Activated CD4-positive, alpha-beta memory T cell treated with anti-CD3 and anti-CD28 coated beads for 36 hours (primary cell): ENCODE results near the gene UNC45A. TPM values are rescaled to one million over a fixed set of nuclear protein-coding genes. Genes with fewer than 3 reads are reported as not detected.

Experiments used
- CTCF ChIA-PET: fragments of 350-600 bp; sonication (Branson Sonifier 250); formaldehyde crosslinking; loops from one replicate; lab custom pipeline; 2021; ENCODE audit warnings: antibody characterized with exemption, inconsistent platforms; lab: Charles Lee
- POLR2A ChIA-PET: fragments of 350-600 bp; sonication (Branson Sonifier 250); formaldehyde crosslinking; loops from one replicate; lab custom pipeline; 2021; ENCODE audit warnings: antibody characterized with exemption; lab: Charles Lee
- DNase-seq: peaks from one replicate; pipeline ENCODE4 v3.0.0-alpha.2; 2020
- H3K27ac Mint-ChIP-seq: one replicate; pipeline ENCODE4 v1.8.0; 2021; ENCODE audit warnings: mixed read lengths
- H3K27me3 Mint-ChIP-seq: one replicate; pipeline ENCODE4 v1.8.0; 2021; ENCODE audit warnings: mixed read lengths
- H3K36me3 Mint-ChIP-seq: one replicate; pipeline ENCODE4 v1.8.0; 2021; ENCODE audit warnings: mixed read lengths
- H3K4me1 Mint-ChIP-seq: one replicate; pipeline ENCODE4 v1.8.0; 2021; ENCODE audit warnings: low read depth, mixed read lengths
- H3K4me3 Mint-ChIP-seq: one replicate; pipeline ENCODE4 v1.8.0; 2021; ENCODE audit warnings: mild to moderate bottlenecking, mixed read lengths
- H3K9me3 Mint-ChIP-seq: one replicate; pipeline ENCODE4 v1.8.0; 2021; ENCODE audit warnings: mixed read lengths
- intact Hi-C: fragments of 100-400 bp; cut with micrococcal nuclease; formaldehyde crosslinking; loops from one replicate; pipeline ENCODE4 v1.15.1; 2023
- total RNA-seq, 2 experiments: library from RNA; stranded (reverse); gene quantifications; one replicate each; pipeline ENCODE4 v1.2.3, GENCODE V29; 2021

The UNC45A gene
- total RNA-seq, 2 experiments from 2014 or later = 71.1 to 74.3 TPM

DNA sequence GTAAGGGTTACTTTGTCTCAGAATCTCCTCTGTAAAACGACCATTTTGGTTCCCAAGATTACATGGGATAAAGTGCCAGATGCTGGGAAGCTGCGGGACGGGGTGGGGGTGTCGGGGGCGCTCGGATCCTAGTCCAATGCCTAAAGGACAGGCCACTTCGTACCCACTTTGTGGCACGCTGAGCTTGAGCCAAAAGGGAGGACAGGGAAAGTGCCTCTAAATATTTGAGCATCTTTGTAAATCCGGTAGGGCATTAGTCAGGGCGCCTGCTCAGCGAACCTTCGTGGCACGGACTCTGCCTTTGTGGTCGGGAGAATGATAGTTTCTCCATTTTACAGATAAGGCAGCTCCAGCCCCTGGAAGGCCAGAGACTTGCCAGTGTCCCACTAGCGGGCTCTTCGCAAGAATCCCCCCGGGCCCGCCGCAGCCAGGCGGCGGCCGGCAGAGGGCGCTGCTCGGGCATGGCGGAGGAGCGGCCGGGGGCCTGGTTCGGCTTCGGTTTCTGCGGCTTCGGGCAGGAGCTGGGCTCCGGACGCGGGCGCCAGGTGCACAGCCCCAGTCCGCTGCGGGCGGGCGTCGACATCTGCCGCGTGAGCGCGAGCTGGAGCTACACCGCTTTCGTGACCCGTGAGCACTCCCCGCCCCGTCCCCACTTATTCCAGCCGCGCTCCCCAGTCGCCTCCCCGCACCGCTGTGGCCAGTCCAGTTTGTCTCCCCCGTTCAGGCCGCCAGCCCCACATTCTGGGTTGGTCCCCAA lies 21.4 kb downstream of the UNC45A start:
- Mint-ChIP-seq H3K4me1 (peaks cover 14% of the 10 kb centered on the region), H3K9me3 (no peaks in the 10 kb centered on the region), H3K27me3 (no peaks in the 10 kb centered on the region), H3K27ac (peak overlapping the region; percentile 42), H3K4me3 (peak overlapping the region; percentile 87), H3K36me3 (peaks cover 35% of the 10 kb centered on the region)
- intact Hi-C loops = loop anchor here (1.0 to 2.0 kb wide), 3 partner anchors 77 to 314 kb away; no protein-coding TSS in a partner anchor
- POLR2A ChIA-PET = interaction anchor here (1.3 to 3.7 kb wide), 3 partner anchors 22 to 53 kb away, joined by 5 to 28 read pairs (median 17); partner anchors contain the start of genes MAN2A2 and UNC45A
- CTCF ChIA-PET = interaction anchor here (0.9 to 7.7 kb wide), 22 partner anchors 8 to 686 kb away, joined by 3 to 106 read pairs (median 6); partner anchors contain the start of genes HDDC3, UNC45A and VPS33B
- DNase-seq = peak; percentile 66

DNA sequence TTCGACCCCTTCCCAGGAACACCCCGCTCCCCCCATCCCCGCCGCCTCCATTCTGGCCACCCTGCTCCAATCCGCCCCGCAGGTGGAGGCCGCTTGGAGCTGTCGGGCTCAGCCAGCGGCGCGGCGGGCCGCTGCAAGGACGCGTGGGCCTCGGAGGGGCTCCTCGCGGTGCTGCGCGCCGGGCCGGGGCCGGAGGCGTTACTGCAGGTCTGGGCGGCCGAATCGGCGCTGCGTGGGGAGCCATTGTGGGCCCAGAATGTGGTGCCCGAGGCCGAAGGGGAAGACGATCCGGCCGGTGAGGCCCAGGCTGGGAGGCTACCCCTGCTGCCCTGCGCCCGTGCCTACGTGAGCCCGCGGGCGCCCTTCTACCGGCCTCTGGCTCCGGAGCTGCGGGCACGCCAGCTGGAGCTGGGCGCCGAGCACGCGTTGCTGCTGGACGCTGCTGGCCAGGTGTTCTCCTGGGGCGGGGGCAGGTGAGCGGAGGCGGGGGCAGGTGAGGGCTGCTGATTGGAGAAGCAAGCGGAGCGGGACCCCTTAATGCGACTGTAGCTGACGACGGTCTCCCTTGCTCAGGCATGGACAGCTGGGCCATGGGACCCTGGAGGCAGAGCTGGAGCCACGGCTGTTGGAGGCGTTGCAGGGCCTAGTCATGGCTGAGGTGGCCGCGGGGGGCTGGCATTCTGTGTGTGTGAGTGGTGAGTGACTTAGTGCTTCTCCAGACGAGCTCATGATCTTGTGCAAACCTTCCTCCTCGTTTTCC lies 22.1 kb downstream of the UNC45A start:
- no peak for DNase-seq
- peaks cover 14% of the 10 kb centered on the region for H3K4me1 Mint-ChIP-seq
- H3K36me3 Mint-ChIP-seq = peaks cover 36% of the 10 kb centered on the region
- H3K27me3 Mint-ChIP-seq = no peaks in the 10 kb centered on the region
- H3K9me3 Mint-ChIP-seq = no peaks in the 10 kb centered on the region
- H3K27ac Mint-ChIP-seq = no peak overlapping the region
- CTCF ChIA-PET = interaction anchor here (0.7 to 7.7 kb wide), 20 partner anchors 9 to 315 kb away, joined by 3 to 106 read pairs (median 6); partner anchors contain the start of genes HDDC3, UNC45A and VPS33B
- POLR2A ChIA-PET = interaction anchor here (0.9 to 1.3 kb wide), 3 partner anchors 22 to 28 kb away, joined by 3 to 5 read pairs (median 3); no protein-coding TSS in a partner anchor
- peak overlapping the region; percentile 44 for H3K4me3 Mint-ChIP-seq
- intact Hi-C loops = loop anchor here (2.0 kb wide), 1 partner anchor 314 kb away; no protein-coding TSS in a partner anchor

DNA sequence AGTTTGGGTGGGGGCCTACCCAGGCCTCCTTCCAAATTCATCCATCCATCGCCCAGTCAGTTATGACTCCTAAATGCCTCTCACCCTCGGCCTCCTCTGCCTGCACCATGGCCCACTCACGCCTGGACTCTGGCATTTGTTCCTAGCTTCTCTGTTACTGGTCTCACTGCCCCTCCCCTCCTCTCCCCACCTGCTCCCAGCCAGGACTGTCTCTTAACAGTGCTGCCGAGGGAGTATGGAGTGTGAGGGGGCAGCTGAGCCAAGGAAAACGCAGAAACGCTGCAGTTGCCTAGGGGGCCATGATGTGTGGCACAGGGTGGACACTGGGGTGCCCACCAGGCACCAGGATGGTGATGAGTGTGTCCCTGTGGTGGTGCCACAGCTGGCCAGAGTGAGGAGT lies 22.7 kb downstream of the UNC45A start:
- CTCF ChIA-PET = interaction anchor here (0.7 to 7.7 kb wide), 9 partner anchors 9 to 315 kb away, joined by 3 to 106 read pairs (median 17); partner anchors contain the start of genes HDDC3 and UNC45A
- intact Hi-C loops = loop anchor here (2.0 kb wide), 1 partner anchor 313 kb away; no protein-coding TSS in a partner anchor
- Mint-ChIP-seq H3K27me3 (no peaks in the 10 kb centered on the region), H3K4me1 (peaks cover 14% of the 10 kb centered on the region), H3K4me3 (peak overlapping the region; percentile 44), H3K27ac (no peak overlapping the region), H3K9me3 (no peaks in the 10 kb centered on the region), H3K36me3 (peaks cover 34% of the 10 kb centered on the region)
- POLR2A ChIA-PET = interaction anchor here (0.9 to 1.3 kb wide), 3 partner anchors 21 to 27 kb away, joined by 3 to 5 read pairs (median 3); no protein-coding TSS in a partner anchor
- DNase-seq = no peak

DNA sequence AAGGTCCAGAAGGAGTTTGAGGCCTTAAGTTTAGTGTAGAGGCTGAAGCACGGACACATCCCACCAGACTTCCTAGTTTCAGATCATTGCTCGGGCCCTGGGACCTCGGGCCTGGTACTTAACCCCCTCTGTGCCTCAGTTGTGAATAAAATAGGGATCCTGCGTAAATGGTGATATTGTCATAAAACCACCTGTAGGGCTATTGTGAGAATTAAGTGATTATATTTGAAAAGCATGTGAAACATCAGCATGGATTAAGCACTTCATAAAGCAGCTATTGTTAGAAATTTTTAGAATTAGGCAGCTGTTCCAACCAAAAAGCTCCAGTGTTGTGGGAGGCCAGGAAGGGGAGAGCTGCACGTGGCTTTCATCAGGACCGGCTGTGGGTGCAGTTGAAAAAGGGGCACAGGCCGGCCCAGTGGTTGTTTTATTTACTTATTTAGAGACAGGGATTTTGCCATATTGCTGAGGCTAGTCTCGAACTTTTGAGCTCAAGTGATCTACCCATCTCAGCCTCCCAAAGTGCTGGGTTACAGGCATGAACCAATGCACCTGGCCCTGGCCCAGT lies 24.0 kb downstream of the UNC45A start:
- Mint-ChIP-seq H3K27me3 (no peaks in the 10 kb centered on the region), H3K27ac (no peak overlapping the region), H3K36me3 (peaks cover 32% of the 10 kb centered on the region), H3K4me3 (no peak overlapping the region), H3K9me3 (no peaks in the 10 kb centered on the region), H3K4me1 (peaks cover 12% of the 10 kb centered on the region)
- DNase-seq = no peak
- ChIA-PET POLR2A (interaction anchor here (1.0 kb wide), 1 partner anchor 24 kb away, joined by 3 read pairs; the partner anchor contains the start of gene UNC45A), CTCF (interaction anchor here (4.0 to 5.3 kb wide), 3 partner anchors 74 to 313 kb away, joined by 26 to 32 read pairs (median 31); no protein-coding TSS in a partner anchor)
- intact Hi-C loops = no loop called here

DNA sequence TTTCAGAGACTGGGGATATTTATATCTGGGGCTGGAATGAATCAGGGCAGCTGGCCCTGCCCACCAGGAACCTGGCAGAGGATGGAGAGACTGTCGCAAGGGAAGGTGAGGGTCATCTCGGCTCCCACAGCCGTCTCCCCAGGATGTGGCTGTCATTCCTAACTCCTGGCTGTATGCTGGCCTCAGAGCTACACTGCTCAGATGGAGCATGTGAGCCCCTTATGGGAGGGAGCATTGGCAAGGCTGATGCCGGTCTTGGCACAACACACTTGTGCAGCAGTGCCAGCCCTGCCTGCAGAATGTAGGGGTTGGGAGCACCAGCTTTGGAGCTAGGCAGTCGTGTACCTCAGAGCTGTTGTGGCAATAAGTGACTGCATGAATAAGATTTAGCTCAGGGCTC lies 24.8 kb downstream of the UNC45A start:
- intact Hi-C loops = no loop called here
- Mint-ChIP-seq H3K4me1 (peaks cover 10% of the 10 kb centered on the region), H3K4me3 (no peak overlapping the region), H3K9me3 (no peaks in the 10 kb centered on the region), H3K36me3 (peaks cover 31% of the 10 kb centered on the region), H3K27ac (no peak overlapping the region), H3K27me3 (no peaks in the 10 kb centered on the region)
- DNase-seq = no peak
- ChIA-PET POLR2A (interaction anchor here (0.7 to 1.1 kb wide), 3 partner anchors 25 to 34 kb away, joined by 3 read pairs; partner anchors contain the start of genes PRC1 and UNC45A), CTCF (interaction anchor here (0.9 to 5.3 kb wide), 3 partner anchors 25 to 90 kb away, joined by 3 to 32 read pairs (median 31); partner anchors contain the start of gene UNC45A)

DNA sequence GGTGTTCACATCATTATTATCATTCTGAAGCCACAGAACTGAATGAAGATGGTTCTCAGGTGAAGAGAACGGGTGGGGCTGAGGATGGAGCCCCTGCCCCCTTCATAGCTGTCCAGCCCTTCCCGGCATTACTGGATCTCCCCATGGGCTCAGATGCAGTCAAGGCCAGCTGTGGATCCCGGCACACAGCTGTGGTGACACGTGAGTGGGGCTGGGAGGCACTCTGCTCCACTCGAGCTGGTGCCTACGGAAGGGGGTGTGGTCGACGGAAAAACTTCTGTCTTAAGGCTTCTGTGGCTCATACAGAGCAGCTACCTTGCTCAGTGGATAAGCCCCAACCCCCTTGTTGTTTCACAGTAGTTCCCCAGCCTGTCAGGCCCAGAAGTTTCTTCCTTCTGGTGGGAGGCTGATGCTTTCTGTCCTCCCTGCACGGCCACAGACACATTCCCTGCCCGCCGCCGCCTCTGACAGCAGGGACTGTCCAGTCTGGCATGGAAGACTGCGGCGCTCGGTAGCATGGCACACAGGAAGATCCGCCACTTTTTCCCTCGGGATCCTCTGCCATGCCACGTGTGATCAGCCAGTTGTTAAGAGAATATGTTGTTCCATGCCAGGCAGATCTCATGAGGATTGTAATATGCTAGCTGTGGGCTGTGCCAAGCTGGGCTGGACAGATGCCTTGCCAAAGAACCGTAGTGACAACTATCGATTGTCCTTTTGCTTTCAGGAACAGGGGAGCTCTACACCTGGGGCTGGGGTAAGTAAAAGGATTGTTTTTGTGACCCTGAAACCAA lies 25.4 kb downstream of the UNC45A start:
- ChIA-PET CTCF (interaction anchor here (0.9 to 5.3 kb wide), 2 partner anchors 25 to 89 kb away, joined by 3 to 32 read pairs; partner anchors contain the start of gene UNC45A), POLR2A (interaction anchor here (0.7 to 1.1 kb wide), 3 partner anchors 25 to 33 kb away, joined by 3 read pairs; partner anchors contain the start of genes PRC1 and UNC45A)
- Mint-ChIP-seq H3K4me3 (no peak overlapping the region), H3K4me1 (peaks cover 10% of the 10 kb centered on the region), H3K27me3 (no peaks in the 10 kb centered on the region), H3K36me3 (peaks cover 36% of the 10 kb centered on the region), H3K9me3 (no peaks in the 10 kb centered on the region), H3K27ac (no peak overlapping the region)
- intact Hi-C loops = no loop called here
- no peak for DNase-seq

DNA sequence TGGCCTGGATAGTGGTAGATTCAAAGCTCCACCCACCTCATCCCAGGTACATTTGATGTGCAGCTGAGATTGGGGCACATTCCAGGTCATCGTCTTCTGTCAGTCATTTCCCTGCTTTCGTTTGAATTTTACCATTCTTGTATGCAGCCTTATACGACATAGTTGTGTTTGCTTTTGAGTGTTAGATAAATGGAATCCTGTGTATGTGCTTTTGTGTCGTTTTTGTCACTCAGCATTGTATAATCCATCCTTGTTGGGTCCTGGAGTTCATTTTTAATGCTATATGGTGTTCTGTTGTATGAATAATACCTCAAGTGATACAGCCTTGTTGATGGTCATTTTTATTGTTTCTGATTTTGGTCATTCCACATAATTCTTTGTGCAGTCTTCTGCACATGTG lies 26.9 kb downstream of the UNC45A start:
- no peaks in the 10 kb centered on the region for H3K27me3 Mint-ChIP-seq
- intact Hi-C loops = no loop called here
- peaks cover 5% of the 10 kb centered on the region for H3K4me1 Mint-ChIP-seq
- no peak for DNase-seq
- ChIA-PET POLR2A (interaction anchor here (0.6 kb wide), 1 partner anchor 679 kb away, joined by 4 read pairs; no protein-coding TSS in a partner anchor), CTCF (interaction anchor here (1.8 kb wide), 1 partner anchor 88 kb away, joined by 7 read pairs; no protein-coding TSS in a partner anchor)
- H3K27ac Mint-ChIP-seq = no peak overlapping the region
- no peak overlapping the region for H3K4me3 Mint-ChIP-seq
- peaks cover 46% of the 10 kb centered on the region for H3K36me3 Mint-ChIP-seq
- no peaks in the 10 kb centered on the region for H3K9me3 Mint-ChIP-seq

DNA sequence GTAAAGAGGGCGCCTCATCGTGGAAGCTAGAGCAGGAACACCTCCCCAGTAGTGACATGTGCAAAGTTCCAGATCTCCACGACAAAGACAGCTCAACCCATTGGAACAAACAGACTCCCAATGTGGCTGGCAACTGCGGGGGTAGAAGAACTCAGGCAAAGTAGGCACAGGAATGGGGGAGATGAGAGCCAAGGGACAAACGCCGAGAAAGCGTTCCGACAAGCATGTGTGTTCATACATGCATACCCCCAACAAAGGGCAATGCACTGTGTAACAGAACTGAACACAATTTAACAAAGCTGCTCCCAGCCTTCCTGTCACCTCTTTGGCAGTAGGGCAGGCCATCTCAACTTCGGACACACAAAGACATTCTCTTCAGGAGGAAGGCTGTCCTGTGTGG lies 31.2 kb downstream of the UNC45A start:
- Mint-ChIP-seq H3K9me3 (no peaks in the 10 kb centered on the region), H3K36me3 (peaks cover 70% of the 10 kb centered on the region), H3K4me1 (no peaks in the 10 kb centered on the region), H3K27me3 (no peaks in the 10 kb centered on the region), H3K27ac (no peak overlapping the region), H3K4me3 (no peak overlapping the region)
- no peak for DNase-seq
- intact Hi-C loops = no loop called here
- ChIA-PET CTCF (interaction anchor here (1.3 to 2.1 kb wide), 2 partner anchors 10 to 35 kb away, joined by 5 to 17 read pairs; no protein-coding TSS in a partner anchor), POLR2A (no interaction called here)

DNA sequence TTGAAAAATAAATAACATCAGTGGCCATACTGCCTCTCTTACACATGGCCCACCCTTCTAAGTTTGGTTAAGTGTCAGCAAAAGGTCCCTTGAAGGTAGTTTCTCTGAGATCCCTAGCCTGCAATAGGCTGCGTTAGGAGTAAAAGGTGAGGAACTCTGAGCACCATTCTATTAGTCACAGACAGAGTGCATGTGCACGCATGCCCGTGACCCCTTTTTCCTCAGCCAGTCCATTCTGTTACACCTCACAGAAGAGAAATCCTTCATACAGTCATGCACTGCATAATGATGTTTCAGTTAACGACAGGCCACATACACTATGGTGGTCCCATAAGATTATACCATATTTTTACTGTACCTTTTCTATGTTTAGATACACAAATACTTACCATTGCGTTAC lies 32.1 kb downstream of the UNC45A start:
- intact Hi-C loops = no loop called here
- POLR2A ChIA-PET = no interaction called here
- no peaks in the 10 kb centered on the region for H3K9me3 Mint-ChIP-seq

DNA sequence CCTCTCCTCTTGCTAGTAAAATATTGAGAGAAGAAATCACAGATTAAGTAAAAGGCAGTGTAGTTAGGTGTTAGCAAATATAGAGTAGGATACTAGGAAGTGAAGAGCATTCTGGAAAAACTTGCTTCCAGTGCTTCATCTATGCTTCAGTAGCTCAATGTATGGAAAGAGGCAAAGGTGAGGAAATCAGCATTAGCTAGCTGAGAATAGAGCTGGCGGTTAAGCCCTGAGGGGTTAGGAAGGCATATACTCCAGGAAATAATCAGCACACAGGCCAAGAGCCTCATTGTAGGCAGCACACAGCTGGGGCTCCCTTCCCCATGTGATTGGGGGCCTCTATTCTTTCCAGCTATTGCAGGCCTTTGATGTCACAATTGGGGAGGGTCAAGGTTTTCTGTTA lies 33.3 kb downstream of the UNC45A start:
- POLR2A ChIA-PET = interaction anchor here (1.1 kb wide), 1 partner anchor 34 kb away, joined by 3 read pairs; the partner anchor contains the start of gene UNC45A
- no peak for DNase-seq

More for the DNA sequence above, 32.1 kb downstream of the UNC45A start:
- Mint-ChIP-seq H3K4me1 (no peaks in the 10 kb centered on the region), H3K36me3 (peaks cover 63% of the 10 kb centered on the region), H3K27me3 (no peaks in the 10 kb centered on the region), H3K27ac (no peak overlapping the region), H3K4me3 (no peak overlapping the region)
- CTCF ChIA-PET = interaction anchor here (1.3 to 2.1 kb wide), 2 partner anchors 11 to 36 kb away, joined by 5 to 17 read pairs; no protein-coding TSS in a partner anchor
- DNase-seq = no peak

More for the DNA sequence above, 33.3 kb downstream of the UNC45A start:
- Mint-ChIP-seq H3K9me3 (no peaks in the 10 kb centered on the region), H3K36me3 (peaks cover 62% of the 10 kb centered on the region), H3K27me3 (no peaks in the 10 kb centered on the region), H3K27ac (no peak overlapping the region), H3K4me1 (no peaks in the 10 kb centered on the region), H3K4me3 (no peak overlapping the region)
- intact Hi-C loops = no loop called here
- CTCF ChIA-PET = interaction anchor here (1.1 kb wide), 1 partner anchor 37 kb away, joined by 3 read pairs; no protein-coding TSS in a partner anchor
